Type B pancreatic cell (in vitro differentiated cells): ENCODE results near the gene FAM9B. TPM values are rescaled to one million over a fixed set of nuclear protein-coding genes. Genes with fewer than 3 reads are reported as not detected.

Experiments used
- DNase-seq: peaks from one replicate; pipeline ENCODE4 v3.0.0; 2021; ENCODE audit warnings: mixed read lengths; ENCODE audit not compliant: unreplicated experiment; ENCODE audit errors: extremely low spot score
- H3K27ac Mint-ChIP-seq: 2 replicates; pipeline ENCODE4 v1.8.0; 2021; ENCODE audit warnings: mild to moderate bottlenecking, mixed read lengths
- H3K27me3 Mint-ChIP-seq: 2 replicates; pipeline ENCODE4 v1.8.0; 2021; ENCODE audit warnings: mixed read lengths
- H3K36me3 Mint-ChIP-seq: 2 replicates; pipeline ENCODE4 v1.8.0; 2021; ENCODE audit warnings: mixed read lengths
- H3K4me1 Mint-ChIP-seq: one replicate; pipeline ENCODE4 v1.8.0; 2021; ENCODE audit warnings: mixed read lengths; ENCODE audit not compliant: unreplicated experiment
- H3K4me3 Mint-ChIP-seq: 2 replicates; pipeline ENCODE4 v1.8.0; 2021; ENCODE audit warnings: mild to moderate bottlenecking, mixed read lengths
- H3K9me3 Mint-ChIP-seq: 2 replicates; pipeline ENCODE4 v1.8.0; 2021; ENCODE audit warnings: mixed read lengths
- CTCF ChIP-seq: fragments of 200-600 bp; sonication (generic); conservative IDR thresholded peaks from 2 replicates; pipeline ENCODE4 v1.5.0; 2021; ENCODE audit warnings: antibody characterized with exemption, mild to moderate bottlenecking
- long read RNA-seq: library from polyadenylated mRNA; unstranded; transcript quantifications from one replicate; pipeline ENCODE4 v2.0.0, GENCODE V29; 2020
- total RNA-seq: library from RNA; stranded (reverse); gene quantifications from 2 replicates; pipeline ENCODE4 v1.2.1, GENCODE V29; 2021; ENCODE audit warnings: low replicate concordance

The FAM9B gene
- not detected in 2 replicates for total RNA-seq
- long read RNA-seq: 0 reads

- H3K27ac Mint-ChIP-seq: no peak within 1 kb of the TSS
- no peaks in the 10 kb centered on the region for H3K27me3 Mint-ChIP-seq
- H3K9me3 Mint-ChIP-seq: no peaks in the 10 kb centered on the region
- no peaks in the 10 kb centered on the region for H3K4me1 Mint-ChIP-seq
- H3K4me3 Mint-ChIP-seq: no peak within 1 kb of the TSS
- TF ChIP-seq CTCF: no peak
- DNase-seq: no peak
- peaks cover 3% of the 10 kb centered on the region for H3K36me3 Mint-ChIP-seq
These were observed at the start of gene FAM9B for GRCh38 chrX:9033989-9034388. TSS of gene FAM9B (minus strand) at chrX:9034127. CDS start at chrX:9032986, 1,141 bp downstream.

GRCh38 chrX:9081271-9081670 lies 47.3 kb upstream of the FAM9B start:
- Mint-ChIP-seq H3K4me1 (no peaks in the 10 kb centered on the region), H3K27ac (no peak overlapping the region), H3K36me3 (no peaks in the 10 kb centered on the region), H3K27me3 (no peaks in the 10 kb centered on the region), H3K4me3 (no peak overlapping the region), H3K9me3 (peaks cover 7% of the 10 kb centered on the region)
- TF ChIP-seq CTCF: no peak
- DNase-seq: no peak

GRCh38 chrX:9074326-9074725 lies 40.4 kb upstream of the FAM9B start:
- Mint-ChIP-seq H3K27me3 (no peaks in the 10 kb centered on the region), H3K27ac (no peak overlapping the region), H3K36me3 (no peaks in the 10 kb centered on the region), H3K4me1 (no peaks in the 10 kb centered on the region), H3K4me3 (no peak overlapping the region), H3K9me3 (peaks cover under 1% of the 10 kb centered on the region)
- no peak for TF ChIP-seq CTCF
- DNase-seq: no peak

- H3K27ac Mint-ChIP-seq: no peak overlapping the region
- peaks cover 3% of the 10 kb centered on the region for H3K27me3 Mint-ChIP-seq
- no peaks in the 10 kb centered on the region for H3K36me3 Mint-ChIP-seq
- H3K4me1 Mint-ChIP-seq: peaks cover 6% of the 10 kb centered on the region
- no peak for DNase-seq
- no peak for TF ChIP-seq CTCF
- no peak overlapping the region for H3K4me3 Mint-ChIP-seq
- H3K9me3 Mint-ChIP-seq: no peaks in the 10 kb centered on the region
These were observed 38.4 kb upstream of the FAM9B start for GRCh38 chrX:9072281-9072680.

GRCh38 chrX:9071031-9071650 lies 37.2 kb upstream of the FAM9B start:
- no peak overlapping the region for H3K4me3 Mint-ChIP-seq
- H3K9me3 Mint-ChIP-seq: no peaks in the 10 kb centered on the region
- H3K4me1 Mint-ChIP-seq: peaks cover 6% of the 10 kb centered on the region
- H3K36me3 Mint-ChIP-seq: no peaks in the 10 kb centered on the region
- TF ChIP-seq CTCF: no peak
- H3K27me3 Mint-ChIP-seq: peaks cover 3% of the 10 kb centered on the region
- no peak overlapping the region for H3K27ac Mint-ChIP-seq
- no peak for DNase-seq
